GM12892 (cell line): ENCODE measurements around the gene CFAP97D2.

Source experiments
- POLR2A ChIP-seq: IDR thresholded peaks from 2 replicates; pipeline ENCODE4 v1.6.1; 2011; ENCODE audit warnings: low read depth, low read length, control low read depth
- POLR2AphosphoS5 ChIP-seq: IDR thresholded peaks from 2 replicates; pipeline ENCODE4 v1.6.1; 2011; ENCODE audit warnings: low read depth, low read length, control low read depth

DNA sequence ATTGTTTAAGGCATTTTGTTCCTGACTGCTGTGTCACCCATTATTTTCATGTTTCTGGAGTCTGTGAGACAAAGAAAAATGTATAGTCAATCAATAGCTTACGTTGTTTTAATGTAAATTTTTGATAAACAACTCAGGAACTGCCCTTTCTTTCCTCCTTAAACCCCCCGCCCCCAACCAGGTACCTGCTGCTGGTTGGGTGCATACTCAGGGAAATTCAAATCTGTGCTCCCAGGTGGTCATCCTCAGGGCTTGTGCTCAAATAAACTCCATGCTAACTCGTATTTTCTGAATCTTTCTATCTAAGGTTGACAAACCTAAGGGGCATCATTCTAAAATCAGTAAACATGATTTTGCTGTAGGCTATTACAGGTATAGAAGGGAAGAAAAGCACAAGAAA lies 51.5 kb downstream of the CFAP97D2 start:
- TF ChIP-seq POLR2AphosphoS5: no peak
- no peak for TF ChIP-seq POLR2A
